Measurements from ENCODE around the gene FMNL2. TPM values are rescaled to one million over a fixed set of nuclear protein-coding genes. Genes with fewer than 3 reads are reported as not detected.

Gene FMNL2
- total RNA-seq, 1 experiment from 2014 or later = 43.1 TPM

DNA sequence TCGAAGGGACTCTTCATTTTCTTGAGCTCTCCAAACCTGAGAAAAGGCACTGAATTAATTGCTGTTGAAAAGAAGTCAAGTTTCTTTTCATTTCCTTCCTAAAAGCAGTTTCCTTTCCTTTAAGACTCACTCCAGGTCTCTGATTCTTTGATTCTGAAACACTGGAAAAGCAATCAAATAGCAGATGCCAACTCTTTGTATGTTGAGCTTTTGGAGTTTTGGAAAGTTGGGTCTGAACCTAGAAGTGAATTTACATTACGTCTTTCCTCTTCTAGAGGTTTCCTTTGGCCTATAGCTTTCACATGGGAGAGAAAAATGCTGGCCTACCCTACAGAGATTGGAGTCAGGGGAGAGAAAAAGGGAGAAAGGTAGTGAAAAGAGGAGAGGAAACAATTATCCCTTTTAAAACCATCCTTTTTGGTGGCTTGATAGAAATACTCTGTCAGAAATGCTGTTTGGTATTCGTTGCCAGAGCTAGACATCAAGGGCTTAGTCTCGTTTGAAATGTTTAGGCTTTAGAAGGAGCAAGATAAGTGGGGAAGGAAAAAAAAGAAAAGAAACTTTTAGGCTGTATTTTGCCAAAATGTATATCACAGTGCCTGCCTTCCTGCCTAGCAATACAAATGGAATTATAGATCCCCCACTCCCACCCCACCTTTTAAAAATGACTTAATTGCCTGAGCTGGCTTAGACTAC is 194.6 kb downstream of the FMNL2 start:
- DNase-seq (ENCODE audit: low spot score) = no peak
- intact Hi-C loops (cut with micrococcal nuclease; ENCODE audit: unreplicated experiment) = no loop called here

DNA sequence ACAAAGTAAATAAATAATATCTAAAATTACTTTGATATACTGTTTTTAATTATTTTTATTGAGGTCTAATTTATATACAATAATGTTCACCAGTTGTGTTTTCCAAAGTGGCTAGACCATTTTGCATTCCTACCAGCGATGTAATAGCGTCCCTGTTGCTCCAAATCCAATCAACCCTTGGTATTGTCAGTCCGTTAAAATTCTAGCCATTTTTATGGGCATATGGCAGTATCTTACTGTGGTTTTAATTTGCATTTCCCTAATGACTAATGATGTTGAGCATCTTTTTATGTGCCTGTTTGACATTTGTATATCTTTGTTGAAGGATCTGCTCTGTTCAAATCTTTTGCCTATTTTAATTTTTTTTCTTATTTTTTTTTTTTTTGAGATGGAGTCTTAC is 197.3 kb downstream of the FMNL2 start:
- H3K27me3 ChIP-seq (replicated peaks; ENCODE audit: insufficient read depth, low read depth, low read length, poor library complexity) = no peaks in the 10 kb centered on the region
- H3K9me3 ChIP-seq (ENCODE audit: low read depth, low read length, poor library complexity, severe bottlenecking) = no peaks in the 10 kb centered on the region
- no peak overlapping the region for H3K4me3 ChIP-seq (ENCODE audit: low read depth, low read length, poor library complexity, severe bottlenecking)
- POLR2A ChIA-PET (ENCODE audit: low non-redundant PET) = interaction anchor here (0.6 kb wide), 1 partner anchor 10 kb away, joined by 3 read pairs; no protein-coding TSS in a partner anchor
- CTCF ChIA-PET = no interaction called here
- H3K27ac ChIP-seq (ENCODE audit: low read depth, low read length, poor library complexity, severe bottlenecking) = no peak overlapping the region
- no peak for DNase-seq (ENCODE audit: low spot score)
- intact Hi-C loops (cut with micrococcal nuclease; ENCODE audit: unreplicated experiment) = no loop called here
- TF ChIP-seq, protein P1, sequence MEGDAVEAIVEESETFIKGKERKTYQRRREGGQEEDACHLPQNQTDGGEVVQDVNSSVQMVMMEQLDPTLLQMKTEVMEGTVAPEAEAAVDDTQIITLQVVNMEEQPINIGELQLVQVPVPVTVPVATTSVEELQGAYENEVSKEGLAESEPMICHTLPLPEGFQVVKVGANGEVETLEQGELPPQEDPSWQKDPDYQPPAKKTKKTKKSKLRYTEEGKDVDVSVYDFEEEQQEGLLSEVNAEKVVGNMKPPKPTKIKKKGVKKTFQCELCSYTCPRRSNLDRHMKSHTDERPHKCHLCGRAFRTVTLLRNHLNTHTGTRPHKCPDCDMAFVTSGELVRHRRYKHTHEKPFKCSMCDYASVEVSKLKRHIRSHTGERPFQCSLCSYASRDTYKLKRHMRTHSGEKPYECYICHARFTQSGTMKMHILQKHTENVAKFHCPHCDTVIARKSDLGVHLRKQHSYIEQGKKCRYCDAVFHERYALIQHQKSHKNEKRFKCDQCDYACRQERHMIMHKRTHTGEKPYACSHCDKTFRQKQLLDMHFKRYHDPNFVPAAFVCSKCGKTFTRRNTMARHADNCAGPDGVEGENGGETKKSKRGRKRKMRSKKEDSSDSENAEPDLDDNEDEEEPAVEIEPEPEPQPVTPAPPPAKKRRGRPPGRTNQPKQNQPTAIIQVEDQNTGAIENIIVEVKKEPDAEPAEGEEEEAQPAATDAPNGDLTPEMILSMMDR (conservative IDR thresholded peaks at IDR 0.05; ENCODE audit: low read depth, low read length) = no peak
- TF ChIP-seq EZH2 (IDR thresholded peaks at IDR 0.05; ENCODE audit: borderline replicate concordance, low read depth, low read length, poor library complexity, severe bottlenecking) = no peak
- peaks cover 47% of the 10 kb centered on the region for H3K4me1 ChIP-seq (ENCODE audit: insufficient read depth, low read length, poor library complexity, severe bottlenecking)
- BruUV-seq (replicated peaks) = no TSS peak
- H3K36me3 ChIP-seq (ENCODE audit: insufficient read depth, low read length, poor library complexity, severe bottlenecking) = no peaks in the 10 kb centered on the region

More for the DNA sequence above, 194.6 kb downstream of the FMNL2 start:
- ChIA-PET POLR2A (ENCODE audit: low non-redundant PET) (no interaction called here), CTCF (no interaction called here)
- BruUV-seq (replicated peaks) = no TSS peak
- H3K36me3 ChIP-seq (ENCODE audit: insufficient read depth, low read length, poor library complexity, severe bottlenecking) = no peaks in the 10 kb centered on the region
- TF ChIP-seq, protein P1 (conservative IDR thresholded peaks at IDR 0.05; ENCODE audit: low read depth, low read length) = no peak
- no peak for TF ChIP-seq EZH2 (IDR thresholded peaks at IDR 0.05; ENCODE audit: borderline replicate concordance, low read depth, low read length, poor library complexity, severe bottlenecking)
- no peaks in the 10 kb centered on the region for H3K9me3 ChIP-seq (ENCODE audit: low read depth, low read length, poor library complexity, severe bottlenecking)
- H3K4me1 ChIP-seq (ENCODE audit: insufficient read depth, low read length, poor library complexity, severe bottlenecking) = peaks cover 35% of the 10 kb centered on the region
- H3K4me3 ChIP-seq (ENCODE audit: low read depth, low read length, poor library complexity, severe bottlenecking) = no peak overlapping the region
- H3K27me3 ChIP-seq (replicated peaks; ENCODE audit: insufficient read depth, low read depth, low read length, poor library complexity) = no peaks in the 10 kb centered on the region
- H3K27ac ChIP-seq (ENCODE audit: low read depth, low read length, poor library complexity, severe bottlenecking) = no peak overlapping the region

DNA sequence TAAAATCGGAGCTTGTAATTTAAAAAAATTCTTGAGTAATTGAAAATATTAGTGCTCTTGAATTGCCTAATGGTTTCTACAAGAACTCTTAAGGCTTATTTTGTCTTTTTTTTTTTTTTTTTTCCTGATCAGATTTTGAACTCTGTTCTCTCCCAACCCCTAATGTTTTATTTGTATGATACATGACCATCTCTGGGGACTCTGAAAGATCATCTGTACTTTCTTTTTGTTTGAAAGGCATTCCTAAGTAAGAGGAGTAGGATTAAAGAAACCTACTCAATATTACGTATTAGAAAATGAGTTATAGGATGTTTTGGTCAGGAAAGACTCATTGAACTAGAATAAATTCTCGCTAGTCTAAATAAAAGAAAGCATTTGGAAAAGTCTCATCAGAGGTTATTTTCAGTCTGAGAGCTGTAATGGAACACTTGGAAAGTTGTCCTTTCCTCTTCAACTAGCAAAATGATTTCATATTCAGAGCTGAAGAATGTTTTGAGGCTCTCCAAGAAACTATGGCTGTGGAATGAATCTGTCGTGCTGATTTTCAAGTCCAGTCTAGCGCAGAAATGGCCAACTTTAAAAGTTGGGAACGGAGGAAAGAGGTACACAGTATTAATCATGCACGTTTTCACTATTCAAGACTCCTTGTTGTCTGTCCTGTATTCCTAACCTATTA is 199.6 kb downstream of the FMNL2 start:
- Histone ChIP-seq H3K9me3 (ENCODE audit: low read depth, low read length, poor library complexity, severe bottlenecking) (no peaks in the 10 kb centered on the region), H3K4me3 (ENCODE audit: low read depth, low read length, poor library complexity, severe bottlenecking) (no peak overlapping the region), H3K27ac (ENCODE audit: low read depth, low read length, poor library complexity, severe bottlenecking) (no peak overlapping the region), H3K4me1 (ENCODE audit: insufficient read depth, low read length, poor library complexity, severe bottlenecking) (peaks cover 53% of the 10 kb centered on the region), H3K27me3 (replicated peaks; ENCODE audit: insufficient read depth, low read depth, low read length, poor library complexity) (no peaks in the 10 kb centered on the region), H3K36me3 (ENCODE audit: insufficient read depth, low read length, poor library complexity, severe bottlenecking) (no peaks in the 10 kb centered on the region)
- DNase-seq (ENCODE audit: low spot score) = no peak
- BruUV-seq (replicated peaks) = no TSS peak
- TF ChIP-seq, protein P1 (conservative IDR thresholded peaks at IDR 0.05; ENCODE audit: low read depth, low read length) = no peak
- TF ChIP-seq EZH2 (IDR thresholded peaks at IDR 0.05; ENCODE audit: borderline replicate concordance, low read depth, low read length, poor library complexity, severe bottlenecking) = no peak
- POLR2A ChIA-PET (ENCODE audit: low non-redundant PET) = no interaction called here
- intact Hi-C loops (cut with micrococcal nuclease; ENCODE audit: unreplicated experiment) = no loop called here
- CTCF ChIA-PET = interaction anchor here (0.7 kb wide), 1 partner anchor 194 kb away, joined by 3 read pairs; no protein-coding TSS in a partner anchor

Measured in A673 (cell line).